Measurements from ENCODE around the gene SYNPO2.

DNA sequence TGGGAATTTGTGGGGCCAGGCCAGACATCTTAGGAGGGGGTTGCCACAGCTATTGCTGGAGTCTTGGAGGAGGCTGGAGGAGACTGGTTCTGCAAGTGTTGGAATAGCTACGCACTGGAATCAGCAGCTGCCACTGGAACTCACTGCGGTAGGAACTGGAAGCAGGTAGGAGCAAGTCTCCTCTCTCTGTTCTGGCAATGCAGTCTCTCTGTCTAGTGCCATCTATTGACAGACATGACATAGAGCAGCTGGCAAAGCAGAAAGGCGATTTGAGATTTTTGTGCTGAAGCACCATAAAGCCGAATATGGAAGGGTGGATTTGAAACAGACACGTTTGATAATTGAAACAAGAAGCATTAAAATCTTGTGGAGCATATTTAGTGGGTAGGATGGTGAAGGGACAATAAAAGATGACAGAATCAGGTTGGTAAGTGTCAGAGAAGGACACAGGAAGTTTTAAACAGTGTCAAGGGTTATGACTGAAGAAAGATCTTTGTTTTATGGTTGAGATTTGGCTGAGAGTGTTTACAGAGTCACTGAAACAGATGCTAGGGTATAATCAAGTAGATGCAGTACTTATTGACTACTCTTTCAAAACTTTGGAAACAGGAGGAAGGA lies 23.5 kb upstream of the SYNPO2 start:
- TF ChIP-seq, protein P1, sequence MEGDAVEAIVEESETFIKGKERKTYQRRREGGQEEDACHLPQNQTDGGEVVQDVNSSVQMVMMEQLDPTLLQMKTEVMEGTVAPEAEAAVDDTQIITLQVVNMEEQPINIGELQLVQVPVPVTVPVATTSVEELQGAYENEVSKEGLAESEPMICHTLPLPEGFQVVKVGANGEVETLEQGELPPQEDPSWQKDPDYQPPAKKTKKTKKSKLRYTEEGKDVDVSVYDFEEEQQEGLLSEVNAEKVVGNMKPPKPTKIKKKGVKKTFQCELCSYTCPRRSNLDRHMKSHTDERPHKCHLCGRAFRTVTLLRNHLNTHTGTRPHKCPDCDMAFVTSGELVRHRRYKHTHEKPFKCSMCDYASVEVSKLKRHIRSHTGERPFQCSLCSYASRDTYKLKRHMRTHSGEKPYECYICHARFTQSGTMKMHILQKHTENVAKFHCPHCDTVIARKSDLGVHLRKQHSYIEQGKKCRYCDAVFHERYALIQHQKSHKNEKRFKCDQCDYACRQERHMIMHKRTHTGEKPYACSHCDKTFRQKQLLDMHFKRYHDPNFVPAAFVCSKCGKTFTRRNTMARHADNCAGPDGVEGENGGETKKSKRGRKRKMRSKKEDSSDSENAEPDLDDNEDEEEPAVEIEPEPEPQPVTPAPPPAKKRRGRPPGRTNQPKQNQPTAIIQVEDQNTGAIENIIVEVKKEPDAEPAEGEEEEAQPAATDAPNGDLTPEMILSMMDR (IDR thresholded peaks at IDR 0.05): peak; percentile 74
- TF ChIP-seq EZH2 (IDR thresholded peaks at IDR 0.05): no peak
